ENCODE data around the gene RFTN1.

DNA sequence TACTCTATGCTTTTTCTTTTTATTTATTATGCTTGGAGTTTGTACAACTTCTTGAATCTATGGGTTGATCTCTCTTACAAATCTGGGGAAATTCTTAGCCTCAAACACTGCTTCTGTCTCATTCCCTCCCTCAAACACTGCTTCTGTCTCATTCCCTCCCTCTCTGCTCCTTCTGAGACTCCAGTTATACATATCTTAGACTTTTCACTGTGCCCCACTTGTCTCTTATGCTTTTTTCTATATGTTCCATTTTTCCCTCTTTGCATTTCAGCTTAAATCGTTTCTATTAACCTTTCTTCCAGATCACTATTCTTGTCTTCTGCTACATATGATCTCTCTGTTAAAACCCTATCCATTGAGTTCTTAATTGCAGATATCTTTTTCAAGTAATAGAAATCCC lies 50.4 kb downstream of the RFTN1 start:
- TF ChIP-seq, protein P1, sequence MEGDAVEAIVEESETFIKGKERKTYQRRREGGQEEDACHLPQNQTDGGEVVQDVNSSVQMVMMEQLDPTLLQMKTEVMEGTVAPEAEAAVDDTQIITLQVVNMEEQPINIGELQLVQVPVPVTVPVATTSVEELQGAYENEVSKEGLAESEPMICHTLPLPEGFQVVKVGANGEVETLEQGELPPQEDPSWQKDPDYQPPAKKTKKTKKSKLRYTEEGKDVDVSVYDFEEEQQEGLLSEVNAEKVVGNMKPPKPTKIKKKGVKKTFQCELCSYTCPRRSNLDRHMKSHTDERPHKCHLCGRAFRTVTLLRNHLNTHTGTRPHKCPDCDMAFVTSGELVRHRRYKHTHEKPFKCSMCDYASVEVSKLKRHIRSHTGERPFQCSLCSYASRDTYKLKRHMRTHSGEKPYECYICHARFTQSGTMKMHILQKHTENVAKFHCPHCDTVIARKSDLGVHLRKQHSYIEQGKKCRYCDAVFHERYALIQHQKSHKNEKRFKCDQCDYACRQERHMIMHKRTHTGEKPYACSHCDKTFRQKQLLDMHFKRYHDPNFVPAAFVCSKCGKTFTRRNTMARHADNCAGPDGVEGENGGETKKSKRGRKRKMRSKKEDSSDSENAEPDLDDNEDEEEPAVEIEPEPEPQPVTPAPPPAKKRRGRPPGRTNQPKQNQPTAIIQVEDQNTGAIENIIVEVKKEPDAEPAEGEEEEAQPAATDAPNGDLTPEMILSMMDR (IDR thresholded peaks at IDR 0.05): no peak
- no peak for TF ChIP-seq POLR2A (IDR thresholded peaks at IDR 0.05)

All from heart left ventricle (tissue), 13 donors.